Activated naive CD4-positive, alpha-beta T cell treated with anti-CD3 and anti-CD28 coated beads, Interleukin-2, amount 50 U/mL, for 72 hours (primary cell): Measurements from ENCODE around the gene LMO4. TPM values are rescaled to one million over a fixed set of nuclear protein-coding genes. Genes with fewer than 3 reads are reported as not detected.

ENCODE experiments used
- ATAC-seq, 2 donors: fragments of 150-1000 bp; cut with Tn5 transposase; 2 replicates each; pipeline ENCODE4 v1.10.0; 2021; ENCODE audit warnings: mild to moderate bottlenecking in 2 of 2, moderate library complexity in 2 of 2
- DNase-seq, 2 donors: peaks; one replicate each; pipeline ENCODE4 v3.0.0; 2021 to 2022; ENCODE audit warnings: low spot score in 2 of 2
- H3K27ac Mint-ChIP-seq, 2 donors: one replicate each; pipeline ENCODE4 v1.8.0; 2022; ENCODE audit warnings: mild to moderate bottlenecking in 2 of 2, mixed read lengths in 2 of 2
- H3K36me3 Mint-ChIP-seq, 2 donors: one replicate each; pipeline ENCODE4 v1.8.0; 2022; ENCODE audit warnings: mixed read lengths in 2 of 2
- H3K9me3 Mint-ChIP-seq, 2 donors: one replicate each; pipeline ENCODE4 v1.8.0; 2022; ENCODE audit warnings: mixed read lengths in 2 of 2
- total RNA-seq, 2 donors: library from RNA; stranded (reverse); gene quantifications; one replicate each; pipeline ENCODE4 v1.2.3, GENCODE V29; 2022

The LMO4 gene
- total RNA-seq, 2 donors from 2014 or later: 5.6 to 7.3 TPM

- no peak for DNase-seq
- ATAC-seq: no peak
- no peaks in the 10 kb centered on the region for H3K36me3 Mint-ChIP-seq
- no peak overlapping the region for H3K27ac Mint-ChIP-seq
- H3K9me3 Mint-ChIP-seq: no peaks in the 10 kb centered on the region
Measured at GRCh38 chr1:87318056-87318650, 10.5 kb upstream of the LMO4 start.

GRCh38 chr1:87318806-87319205, 9.9 kb upstream of the LMO4 start:
- DNase-seq: no peak

GRCh38 chr1:87325982-87326738, 2.5 kb upstream of the LMO4 start:
- Mint-ChIP-seq H3K9me3 (no peaks in the 10 kb centered on the region), H3K36me3 (no peaks in the 10 kb centered on the region)
- no peak for ATAC-seq

More at GRCh38 chr1:87318806-87319205, 9.9 kb upstream of the LMO4 start:
- Mint-ChIP-seq H3K36me3 (no peaks in the 10 kb centered on the region), H3K27ac (no peak overlapping the region), H3K9me3 (no peaks in the 10 kb centered on the region)
- ATAC-seq: no peak

GRCh38 chr1:87327376-87328271, 1.1 kb upstream of the LMO4 start:
- DNase-seq: no peak
- Mint-ChIP-seq H3K27ac (peak overlapping the region in 1 of 2 donors; percentile 62), H3K36me3 (peaks cover 9% of the 10 kb centered on the region in 2 donors), H3K9me3 (no peaks in the 10 kb centered on the region)
- no peak for ATAC-seq

More at GRCh38 chr1:87325982-87326738, 2.5 kb upstream of the LMO4 start:
- DNase-seq: peak in 1 of 2 donors; percentile 51
- no peak overlapping the region for H3K27ac Mint-ChIP-seq

DNA sequence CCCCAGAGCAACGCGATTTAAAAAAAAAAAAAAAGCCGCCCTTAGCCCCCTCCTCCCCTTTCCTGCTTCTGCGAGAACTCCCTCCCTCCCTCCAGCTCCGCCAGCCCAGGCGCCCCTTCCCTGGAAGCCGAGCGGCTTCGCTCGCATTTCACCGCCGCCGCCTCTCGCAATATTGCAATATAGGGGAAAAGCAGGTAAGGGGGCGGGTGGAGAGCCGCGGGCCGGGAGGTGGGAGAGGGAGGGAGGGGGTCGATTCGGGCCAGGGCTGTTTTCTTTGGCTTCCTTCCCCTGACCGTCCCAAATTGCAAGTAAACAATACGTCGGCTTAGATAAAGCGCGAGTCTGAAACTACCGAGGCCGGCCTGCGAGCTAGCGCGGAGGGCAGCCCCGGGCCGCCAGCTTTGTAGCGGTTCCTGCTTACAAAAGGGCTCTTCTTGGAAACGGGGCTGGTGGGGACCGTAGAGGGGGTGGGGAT, 408 bp downstream of the LMO4 start:
- ATAC-seq: peak in 1 of 2 donors; percentile 15
- Mint-ChIP-seq H3K27ac (peak overlapping the region; percentile 20 to 62), H3K9me3 (no peaks in the 10 kb centered on the region), H3K36me3 (peaks cover 9% of the 10 kb centered on the region in 2 donors)
- DNase-seq: peak in 1 of 2 donors; percentile 36

GRCh38 chr1:87329526-87330056, 911 bp downstream of the LMO4 start:
- peak overlapping the region; percentile 61 to 62 for H3K27ac Mint-ChIP-seq
- no peak for DNase-seq
- H3K9me3 Mint-ChIP-seq: no peaks in the 10 kb centered on the region
- ATAC-seq: no peak
- H3K36me3 Mint-ChIP-seq: peaks cover 9% of the 10 kb centered on the region in 2 donors

DNA sequence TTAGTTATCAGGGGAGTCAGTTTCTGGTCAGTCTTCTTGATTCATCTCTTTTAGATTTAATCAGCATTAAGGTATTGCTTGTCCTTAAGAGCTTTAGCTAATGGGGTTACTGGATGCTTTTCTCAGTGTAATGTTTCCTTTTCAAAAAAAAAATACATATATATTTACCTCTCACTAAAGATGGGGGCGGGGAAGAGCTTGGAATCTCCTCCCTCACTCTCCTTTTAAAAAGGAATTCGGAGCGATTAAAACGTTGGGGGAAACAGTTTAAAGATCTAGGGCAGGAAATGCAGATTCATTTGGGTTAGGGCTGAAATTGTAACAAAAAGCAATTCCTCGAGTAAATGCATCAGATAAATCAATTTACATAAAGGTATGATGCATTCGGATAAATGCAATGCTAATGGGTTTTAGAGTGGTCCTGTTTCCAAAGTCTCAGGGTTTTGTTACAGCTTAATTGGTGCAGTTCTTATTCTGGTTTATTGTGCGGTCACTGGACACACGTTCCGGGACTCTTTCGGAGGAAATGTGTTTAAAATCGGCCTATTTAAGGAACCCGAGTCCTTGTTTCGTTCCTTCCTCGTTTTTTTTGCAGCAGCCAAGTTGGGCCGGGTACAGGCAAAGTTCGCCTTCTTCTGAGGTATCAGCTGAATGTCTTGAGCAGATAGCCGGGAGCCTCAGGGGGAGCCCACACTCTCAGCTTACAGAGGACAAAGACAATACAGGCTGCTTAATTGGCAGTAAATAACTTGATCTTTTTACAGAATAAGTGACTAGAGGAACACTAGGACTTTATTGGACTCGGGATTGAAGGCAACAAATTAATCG, 1.6 kb downstream of the LMO4 start:
- Mint-ChIP-seq H3K9me3 (no peaks in the 10 kb centered on the region), H3K27ac (peak overlapping the region in 1 of 2 donors; percentile 61), H3K36me3 (peaks cover 9% of the 10 kb centered on the region in 2 donors)
- DNase-seq: peak in 1 of 2 donors; percentile 5
- ATAC-seq: no peak

GRCh38 chr1:87330885-87331364, 2.2 kb downstream of the LMO4 start:
- ATAC-seq: no peak
- Mint-ChIP-seq H3K27ac (no peak overlapping the region), H3K9me3 (no peaks in the 10 kb centered on the region), H3K36me3 (peaks cover 9% of the 10 kb centered on the region in 2 donors)
- DNase-seq: no peak

- Mint-ChIP-seq H3K36me3 (peaks cover 9% of the 10 kb centered on the region in 2 donors), H3K27ac (no peak overlapping the region), H3K9me3 (no peaks in the 10 kb centered on the region)
- DNase-seq (peak in 1 of 2 donors; percentile 27), ATAC-seq (peak in 1 of 2 donors; percentile 2)
Measured at GRCh38 chr1:87331365-87332241, 2.9 kb downstream of the LMO4 start.

- peak in 1 of 2 donors; percentile 7 for DNase-seq
- Mint-ChIP-seq H3K27ac (peak overlapping the region; percentile 60 to 85), H3K36me3 (peaks cover 9% of the 10 kb centered on the region in 2 donors), H3K9me3 (no peaks in the 10 kb centered on the region)
- ATAC-seq: peak; percentile 43 to 71
Measured at GRCh38 chr1:87333692-87334347, 5.1 kb downstream of the LMO4 start.

- ATAC-seq (peak; percentile 6 to 7), DNase-seq (no peak)
- Mint-ChIP-seq H3K9me3 (no peaks in the 10 kb centered on the region), H3K27ac (peak overlapping the region; percentile 60 to 96), H3K36me3 (peaks cover 9% of the 10 kb centered on the region in 2 donors)
Measured at GRCh38 chr1:87334351-87335174, 5.9 kb downstream of the LMO4 start.

DNA sequence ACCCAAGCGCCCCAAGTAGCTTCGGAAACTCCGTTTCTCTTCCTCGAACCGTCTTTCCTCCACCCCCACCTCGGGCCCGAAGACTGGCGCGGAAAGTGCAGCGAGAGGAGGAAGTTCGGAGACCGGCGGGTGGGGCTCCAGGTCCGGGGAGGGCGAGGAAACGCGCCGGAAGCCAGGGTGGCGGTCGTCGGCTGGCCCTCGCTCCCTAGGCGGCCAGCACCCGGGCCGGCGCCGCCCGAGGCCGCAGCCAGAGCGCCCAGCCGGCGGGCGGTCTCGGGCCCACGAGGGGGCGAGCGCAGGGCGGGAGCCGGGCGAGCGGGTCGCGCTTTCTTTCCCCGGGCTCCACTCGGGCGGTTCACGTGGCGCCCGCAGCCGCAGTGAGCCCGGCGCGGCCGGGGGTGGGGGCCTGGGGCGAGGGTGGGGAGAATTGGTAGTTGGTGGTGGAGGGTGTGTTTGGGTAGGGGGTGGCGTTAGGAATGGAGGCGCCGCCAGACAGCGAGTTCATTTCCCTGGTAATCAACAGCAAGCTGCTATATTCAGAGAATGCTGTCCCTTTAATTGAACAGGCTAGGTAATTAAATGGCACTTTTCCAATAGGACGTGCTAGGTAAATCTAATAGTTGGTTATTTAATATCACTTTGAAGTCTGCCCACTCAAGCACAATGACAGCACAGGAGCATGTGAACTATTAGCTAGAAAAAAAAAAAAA, 6.7 kb downstream of the LMO4 start:
- H3K27ac Mint-ChIP-seq: peak overlapping the region; percentile 60 to 96
- DNase-seq (peak; percentile 42 to 56), ATAC-seq (peak; percentile 34 to 75)
- no peaks in the 10 kb centered on the region for H3K9me3 Mint-ChIP-seq
- H3K36me3 Mint-ChIP-seq: peaks cover 9% of the 10 kb centered on the region in 2 donors

DNA sequence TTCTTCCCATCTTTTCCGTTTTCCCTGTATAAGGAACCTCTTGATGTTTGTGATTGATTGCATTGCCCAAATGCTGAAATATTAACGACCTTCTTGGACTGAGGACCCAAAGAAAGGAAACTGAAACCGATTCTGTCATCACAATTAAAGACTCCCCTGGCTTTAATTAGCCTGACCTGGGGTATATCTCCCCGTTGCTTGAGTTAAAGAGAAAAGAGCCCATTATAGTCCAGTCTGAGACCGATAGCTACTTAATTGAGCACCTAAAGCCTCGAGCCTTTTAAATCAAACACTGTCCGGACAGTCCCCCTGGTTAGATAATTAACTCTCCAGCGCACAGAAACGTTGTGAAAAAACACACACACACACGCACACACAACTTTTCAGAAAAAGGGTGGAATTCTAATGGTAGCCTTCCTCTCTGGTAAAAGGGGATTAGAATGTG, 8.0 kb downstream of the LMO4 start:
- Mint-ChIP-seq H3K9me3 (no peaks in the 10 kb centered on the region), H3K27ac (no peak overlapping the region), H3K36me3 (peaks cover 9% of the 10 kb centered on the region in 2 donors)
- DNase-seq: no peak
- ATAC-seq: no peak
